ENCODE results near the gene USP13.

The USP13 gene

GRCh38 chr3:179791793-179792192 is 139.0 kb downstream of the USP13 start:
- DNase-seq (ENCODE audit: low read depth in 2 of 2, low spot score in 1 of 2), result no peak

GRCh38 chr3:179794355-179794754 is 141.5 kb downstream of the USP13 start:
- DNase-seq (ENCODE audit: low read depth in 2 of 2, low spot score in 1 of 2), result no peak

DNA sequence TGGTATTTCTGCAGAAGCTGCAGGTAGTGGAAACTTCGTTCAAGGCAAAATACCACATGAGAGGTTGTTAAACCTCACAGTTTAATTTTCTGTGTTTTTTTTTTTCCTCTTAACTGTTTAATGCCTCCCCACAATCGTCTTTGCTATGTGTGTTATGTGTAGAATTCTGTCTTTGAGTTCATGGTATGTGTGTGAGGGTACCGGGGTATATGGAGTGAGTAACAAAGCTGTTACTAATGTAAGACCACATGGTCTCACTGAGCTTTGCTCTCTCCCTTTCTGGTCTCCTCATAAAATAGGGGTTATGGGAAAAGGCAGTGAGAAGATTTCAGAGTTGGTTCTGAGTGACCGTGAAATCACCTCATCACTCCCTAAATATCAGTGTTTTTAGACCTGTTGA is 143.6 kb downstream of the USP13 start:
- no peak for DNase-seq (ENCODE audit: low read depth in 2 of 2, low spot score in 1 of 2)

DNA sequence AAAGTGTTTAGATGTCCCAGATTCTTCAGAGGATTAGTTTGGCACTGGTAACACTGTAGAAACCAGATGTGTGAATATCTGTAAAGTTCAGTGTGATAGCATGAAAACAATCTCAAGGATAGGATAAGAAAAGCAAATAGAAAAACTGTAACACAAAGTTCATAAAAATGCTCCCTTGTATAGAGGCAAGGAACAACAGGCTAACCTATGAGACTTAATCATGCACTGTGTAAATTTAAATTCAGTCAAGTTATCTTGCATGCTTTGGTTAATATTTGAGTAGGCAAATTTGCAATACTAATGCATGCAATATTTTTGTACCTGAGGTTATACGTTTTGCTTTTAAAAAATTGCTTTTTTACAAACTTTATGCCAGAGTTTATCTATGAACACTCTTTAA is 144.4 kb downstream of the USP13 start:
- DNase-seq (ENCODE audit: low read depth in 2 of 2, low spot score in 1 of 2), result no peak

GRCh38 chr3:179801263-179801662 is 148.4 kb downstream of the USP13 start:
- DNase-seq (ENCODE audit: low read depth in 2 of 2, low spot score in 1 of 2), result no peak

DNA sequence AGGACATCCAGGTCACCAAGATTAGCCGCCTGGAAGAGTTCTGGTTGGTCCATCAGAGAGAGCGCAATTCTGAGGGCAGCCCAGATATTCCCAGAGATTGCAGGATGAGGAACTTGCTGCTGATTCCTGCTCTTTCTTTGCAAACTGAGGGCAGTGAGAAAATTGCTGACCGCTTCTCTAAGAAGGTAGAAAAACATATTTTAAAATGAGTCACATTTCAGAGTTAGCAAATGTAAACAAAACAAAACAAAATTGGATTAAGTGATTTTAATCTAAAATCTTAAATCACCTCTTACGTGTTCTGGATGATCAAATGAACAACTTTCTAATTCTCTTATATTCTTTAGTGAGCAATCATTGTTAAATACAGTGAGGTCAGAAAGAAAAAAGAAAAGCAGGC is 149.0 kb downstream of the USP13 start:
- DNase-seq (ENCODE audit: low read depth in 2 of 2, low spot score in 1 of 2), result no peak

DNA sequence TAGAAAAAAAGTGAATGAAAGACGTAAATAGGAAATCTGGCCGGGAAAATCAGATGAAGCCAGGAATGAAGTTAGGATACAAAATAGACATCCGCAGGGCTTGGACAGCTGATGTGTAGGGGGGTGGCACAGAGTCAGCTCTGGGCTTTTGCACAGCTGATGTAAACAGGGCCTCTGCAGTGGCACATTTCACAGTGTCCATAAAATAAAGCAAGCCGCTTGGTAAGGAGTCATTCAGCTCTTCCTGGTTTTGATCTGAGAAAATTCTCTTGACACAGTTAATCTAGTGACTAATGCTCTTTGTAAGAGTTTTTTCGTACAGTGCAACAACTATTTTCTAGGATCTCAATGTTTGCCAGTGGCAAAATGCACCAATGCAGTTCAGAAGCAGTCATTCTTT is 153.3 kb downstream of the USP13 start:
- no peak for DNase-seq (ENCODE audit: low read depth in 2 of 2, low spot score in 1 of 2)

DNA sequence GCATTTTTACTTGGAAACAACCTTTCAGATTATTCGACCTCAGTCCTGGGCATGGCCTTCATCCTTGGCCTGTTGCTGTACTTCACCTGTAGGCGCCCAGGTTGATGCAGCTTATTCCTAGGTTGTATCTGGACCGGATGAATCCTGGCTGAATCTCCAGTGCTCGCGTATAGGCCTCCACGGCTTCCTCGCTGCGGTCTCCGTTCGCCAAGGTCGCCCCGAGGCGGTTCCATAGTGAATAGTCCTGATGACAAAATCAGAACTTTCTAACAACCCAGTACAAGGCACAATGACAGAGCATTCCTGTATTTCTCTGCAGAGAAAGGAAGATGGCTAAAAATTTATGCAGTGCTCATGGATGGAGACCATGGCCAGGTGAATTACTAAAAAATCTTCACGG is 154.7 kb downstream of the USP13 start:
- DNase-seq (ENCODE audit: low read depth in 2 of 2, low spot score in 1 of 2), result no peak

DNA sequence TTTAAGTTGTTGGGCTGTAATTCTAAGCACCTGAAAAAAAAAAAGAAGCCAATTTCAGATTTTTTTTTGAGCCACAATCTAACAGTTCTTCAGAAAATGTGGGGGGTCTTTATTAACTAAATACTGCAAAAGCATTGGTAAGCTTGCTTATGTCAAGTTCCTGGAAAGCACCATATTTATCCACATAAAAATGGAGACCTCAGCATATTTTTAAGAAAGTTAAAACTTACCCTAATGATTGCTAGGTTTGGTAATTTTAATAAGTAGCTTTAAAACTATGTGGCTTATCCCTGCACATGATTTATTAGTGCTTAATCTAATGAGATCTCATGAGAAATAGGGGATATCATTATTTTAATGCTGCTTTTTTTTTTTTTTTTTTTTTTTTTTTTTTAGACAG is 156.8 kb downstream of the USP13 start:
- DNase-seq (ENCODE audit: low read depth in 2 of 2, low spot score in 1 of 2), result no peak

DNA sequence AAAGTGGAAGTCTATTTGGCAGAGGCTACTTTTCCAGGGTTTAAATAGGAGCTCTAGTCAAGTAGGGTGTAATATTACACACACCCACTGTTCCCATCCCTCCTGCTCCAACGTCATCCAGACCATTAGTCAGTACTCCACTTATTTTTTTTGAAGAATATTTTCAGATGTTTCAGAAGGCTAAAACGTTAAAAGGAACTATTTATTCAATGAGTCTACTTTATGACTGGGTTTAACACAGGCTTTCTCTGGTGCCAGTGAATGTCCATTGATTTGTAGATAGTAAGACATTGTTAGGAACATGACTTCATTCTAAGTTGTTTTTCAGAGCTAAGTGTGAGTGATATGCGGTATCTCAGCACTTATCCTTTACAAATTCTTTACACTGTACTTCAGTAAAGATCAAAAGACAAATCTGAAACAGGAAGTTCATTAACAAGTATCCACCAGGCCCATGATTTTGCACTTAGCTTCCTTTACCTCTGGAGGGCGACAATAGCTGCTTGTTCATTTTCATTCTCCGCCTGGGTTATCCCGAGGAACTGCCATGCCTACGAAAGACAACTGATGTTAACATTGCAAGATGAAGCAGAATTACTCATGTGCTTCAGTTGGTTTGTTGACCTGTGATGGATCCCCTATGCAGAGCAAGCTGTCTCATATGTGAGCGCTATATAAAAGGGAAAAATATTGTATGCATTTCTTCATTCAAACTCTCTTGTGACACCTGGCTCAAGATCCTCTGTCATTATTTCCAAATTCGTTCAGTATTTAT is 158.7 kb downstream of the USP13 start:
- no peak for DNase-seq (ENCODE audit: low read depth in 2 of 2, low spot score in 1 of 2)

- no peak for DNase-seq (ENCODE audit: low read depth in 2 of 2, low spot score in 1 of 2)
Observed at GRCh38 chr3:179812096-179812382, 159.2 kb downstream of the USP13 start.

- DNase-seq (ENCODE audit: low read depth in 2 of 2, low spot score in 1 of 2), result no peak
Observed at GRCh38 chr3:179819379-179819778, 166.5 kb downstream of the USP13 start.

GRCh38 chr3:179822296-179822695 is 169.5 kb downstream of the USP13 start:
- no peak for DNase-seq (ENCODE audit: low read depth in 2 of 2, low spot score in 1 of 2)

GRCh38 chr3:179825527-179826246 is 172.8 kb downstream of the USP13 start:
- no peak for DNase-seq (ENCODE audit: low read depth in 2 of 2, low spot score in 1 of 2)

DNA sequence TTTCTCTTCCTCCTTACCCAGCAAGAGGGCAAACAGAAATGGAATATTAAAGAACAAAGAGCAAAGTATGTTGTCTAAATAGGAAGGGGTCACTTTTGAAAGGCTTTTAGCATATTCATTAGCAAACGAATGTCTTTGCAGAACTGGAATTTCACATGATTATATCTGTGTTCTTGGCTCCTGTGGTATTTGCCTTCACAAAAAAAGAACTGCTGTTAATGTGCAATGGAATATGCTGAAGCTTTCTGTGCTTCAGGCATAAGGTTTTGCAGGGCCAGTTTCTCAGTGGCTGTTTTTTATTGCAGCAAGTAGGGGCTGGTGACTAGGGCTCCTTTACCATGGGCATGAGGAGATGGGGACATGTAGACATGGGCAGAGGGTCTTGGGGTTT is 173.4 kb downstream of the USP13 start:
- DNase-seq (ENCODE audit: low read depth in 2 of 2, low spot score in 1 of 2), result no peak

- no peak for DNase-seq (ENCODE audit: low read depth in 2 of 2, low spot score in 1 of 2)
Observed at GRCh38 chr3:179828738-179829137, 175.9 kb downstream of the USP13 start.

DNA sequence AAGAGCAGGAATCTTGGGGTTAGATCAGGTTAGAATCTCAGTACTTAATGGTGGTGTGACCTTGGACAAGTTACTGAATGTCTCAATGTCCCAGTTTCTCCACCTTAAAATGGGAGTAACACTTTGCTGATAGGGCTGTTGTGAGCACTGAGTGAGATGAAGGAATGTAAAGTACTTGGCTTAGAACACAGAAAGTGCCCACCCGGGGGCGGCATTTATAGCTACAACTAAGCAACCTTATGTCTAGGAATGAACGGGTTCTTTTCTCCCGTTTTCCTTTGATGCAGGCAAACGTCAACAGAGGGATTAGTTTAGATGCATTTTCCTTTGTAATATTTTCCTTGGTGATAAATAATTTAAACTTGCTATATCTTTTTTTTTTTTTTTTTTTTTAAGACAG is 176.6 kb downstream of the USP13 start:
- DNase-seq (ENCODE audit: low read depth in 2 of 2, low spot score in 1 of 2), result no peak

GRCh38 chr3:179832333-179832854 is 179.6 kb downstream of the USP13 start:
- DNase-seq (ENCODE audit: low read depth in 2 of 2, low spot score in 1 of 2), result no peak

DNA sequence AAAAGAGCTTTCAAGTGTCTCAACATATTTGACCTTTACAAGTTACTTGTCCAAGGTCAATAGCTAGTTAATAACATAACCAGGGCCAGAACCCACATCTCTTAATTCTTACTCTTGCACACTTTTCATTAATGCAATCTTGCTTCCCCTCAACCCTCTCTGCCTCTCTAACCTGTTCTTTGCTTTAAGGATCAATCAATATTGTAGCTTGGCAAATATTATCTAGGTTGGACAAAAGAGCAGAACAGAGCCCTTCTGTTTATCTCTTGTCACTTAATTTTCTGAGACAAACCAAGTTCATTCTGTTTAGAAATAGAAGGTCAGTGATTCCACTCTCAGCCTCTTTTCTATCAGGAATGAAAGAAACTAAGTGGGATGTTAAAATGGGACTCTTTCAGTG is 180.5 kb downstream of the USP13 start:
- no peak for DNase-seq (ENCODE audit: low read depth in 2 of 2, low spot score in 1 of 2)

GRCh38 chr3:179837374-179837773 is 184.5 kb downstream of the USP13 start:
- no peak for DNase-seq (ENCODE audit: low read depth in 2 of 2, low spot score in 1 of 2)
